GM04503 (cell line): ENCODE data around the gene STX2.

Source experiments
- DNase-seq: peaks from one replicate; pipeline ENCODE4 v3.0.0-alpha.2; 2012; ENCODE audit warnings: low read depth

STX2 gene

GRCh38 chr12:130831246-130831645 is 7.8 kb downstream of the STX2 start:
- no peak for DNase-seq

GRCh38 chr12:130830246-130830551 is 8.9 kb downstream of the STX2 start:
- no peak for DNase-seq

GRCh38 chr12:130829391-130830245 is 9.4 kb downstream of the STX2 start:
- no peak for DNase-seq

GRCh38 chr12:130828895-130829294 is 10.2 kb downstream of the STX2 start:
- DNase-seq: no peak

GRCh38 chr12:130827432-130827831 is 11.6 kb downstream of the STX2 start:
- DNase-seq: no peak

- no peak for DNase-seq
Measured at GRCh38 chr12:130826151-130826801, 12.8 kb downstream of the STX2 start.

- DNase-seq: no peak
Measured at GRCh38 chr12:130825771-130826150, 13.3 kb downstream of the STX2 start.

- DNase-seq: no peak
Measured at GRCh38 chr12:130819681-130820080, 19.4 kb downstream of the STX2 start.

- DNase-seq: no peak
Measured at GRCh38 chr12:130818635-130819576, 20.1 kb downstream of the STX2 start.

GRCh38 chr12:130818272-130818634 is 20.8 kb downstream of the STX2 start:
- no peak for DNase-seq

- no peak for DNase-seq
Measured at GRCh38 chr12:130817804-130818203, 21.2 kb downstream of the STX2 start.

- no peak for DNase-seq
Measured at GRCh38 chr12:130816097-130816496, 23.0 kb downstream of the STX2 start.

- no peak for DNase-seq
Measured at GRCh38 chr12:130815028-130815741, 23.9 kb downstream of the STX2 start.

GRCh38 chr12:130813949-130814348 is 25.1 kb downstream of the STX2 start:
- no peak for DNase-seq

GRCh38 chr12:130813436-130813835 is 25.6 kb downstream of the STX2 start:
- no peak for DNase-seq

GRCh38 chr12:130809791-130810190 is 29.3 kb downstream of the STX2 start:
- DNase-seq: no peak

- DNase-seq: no peak
Measured at GRCh38 chr12:130807309-130807708, 31.7 kb downstream of the STX2 start.

GRCh38 chr12:130806574-130806973 is 32.5 kb downstream of the STX2 start:
- no peak for DNase-seq

- no peak for DNase-seq
Measured at GRCh38 chr12:130805635-130806034, 33.4 kb downstream of the STX2 start.

- no peak for DNase-seq
Measured at GRCh38 chr12:130804216-130804615, 34.8 kb downstream of the STX2 start.

GRCh38 chr12:130803702-130804101 is 35.3 kb downstream of the STX2 start:
- DNase-seq: no peak

GRCh38 chr12:130800312-130800711 is 38.7 kb downstream of the STX2 start:
- DNase-seq: no peak
